Endothelial cell of umbilical vein (primary cell): ENCODE measurements around the gene MYO1E. TPM values are rescaled to one million over a fixed set of nuclear protein-coding genes. Genes with fewer than 3 reads are reported as not detected.

Experiments
- BruUV-seq: library from RNA; stranded (reverse); fragments of 400-500 nt; replicated peaks from 2 replicates; lab custom pipeline; 2021; lab: Mats Ljungman, UMichigan
- CTCF ChIA-PET: fragments of 300-600, 350-600 bp; sonication (Branson Sonifier 250); formaldehyde crosslinking; loops from one replicate; lab custom pipeline; 2021; ENCODE audit warnings: antibody characterized with exemption, inconsistent platforms; lab: Charles Lee
- POLR2A ChIA-PET: fragments of 300-600, 350-600 bp; sonication (Branson Sonifier 250); formaldehyde crosslinking; loops from one replicate; lab custom pipeline; 2021; ENCODE audit warnings: antibody characterized with exemption, inconsistent platforms; lab: Charles Lee
- DNase-seq: peaks from one replicate; pipeline ENCODE4 v3.0.0-alpha.2; 2011; ENCODE audit warnings: low read depth, low spot score
- FAIRE-seq: peaks from 2 replicates; lab custom pipeline; 2011; peaks lifted over from hg19 to GRCh38; lab: Jason Lieb, UNC
- H2AFZ ChIP-seq: 2 replicates; pipeline ENCODE4 v1.6.0; 2012; ENCODE audit warnings: low read depth, low read length, control low read depth, inconsistent platforms
- H3K27ac ChIP-seq: 2 replicates; pipeline ENCODE4 v1.5.1; 2011; ENCODE audit warnings: low read depth, mild to moderate bottlenecking, control low read depth, low read length, moderate library complexity; ENCODE audit not compliant: insufficient read depth
- H3K27me3 ChIP-seq, 2 experiments: 2 replicates each; pipeline versions ENCODE4 v1.6.0 to v1.6.1; 2011; ENCODE audit warnings: low read length in 2 of 2, mixed read lengths in 1 of 2; ENCODE audit not compliant: control insufficient read depth in 2 of 2, insufficient read depth in 2 of 2
- H3K36me3 ChIP-seq, 2 experiments: 2 replicates in 1 of 2; 3 replicates in 1 of 2; pipeline ENCODE4 v1.5.1; 2011; ENCODE audit warnings: low read length in 2 of 2, mild to moderate bottlenecking in 1 of 2, moderate library complexity in 1 of 2; ENCODE audit not compliant: control insufficient read depth in 2 of 2, insufficient read depth in 2 of 2; ENCODE audit errors: extremely low read depth in 1 of 2
- H3K4me1 ChIP-seq: 3 replicates; pipeline ENCODE4 v1.5.1; 2011; ENCODE audit warnings: mild to moderate bottlenecking, low read length; ENCODE audit not compliant: control insufficient read depth, insufficient read depth; ENCODE audit errors: extremely low read depth
- H3K4me2 ChIP-seq: 2 replicates; pipeline ENCODE4 v1.6.1; 2011; ENCODE audit warnings: low read length, control low read depth, mixed read lengths; ENCODE audit not compliant: insufficient read depth
- H3K4me3 ChIP-seq, 3 experiments: fragments of 200-600 bp in 1 of 3; sonication (generic), shearing (Covaris generic) in 1 of 3; replicated peaks in 1 of 3; 2 replicates each; pipeline ENCODE4 v1.5.1; 2011 to 2016; ENCODE audit warnings: control low read depth in 3 of 3, low read length in 3 of 3, mild to moderate bottlenecking in 2 of 3, inconsistent platforms in 1 of 3, low read depth in 1 of 3, moderate library complexity in 1 of 3; ENCODE audit not compliant: insufficient read depth in 1 of 3
- H3K79me2 ChIP-seq: 2 replicates; pipeline ENCODE4 v1.6.0; 2012; ENCODE audit warnings: low read length, inconsistent platforms; ENCODE audit not compliant: control insufficient read depth, insufficient read depth
- H3K9ac ChIP-seq: replicated peaks from 2 replicates; pipeline ENCODE3; 2011; ENCODE audit warnings: low read length, control low read depth; ENCODE audit not compliant: insufficient read depth; ENCODE audit errors: extremely low read depth
- H3K9me1 ChIP-seq: replicated peaks from 3 replicates; pipeline ENCODE4 v1.6.0; 2011; ENCODE audit warnings: mild to moderate bottlenecking, low read length; ENCODE audit not compliant: control insufficient read depth, insufficient read depth; ENCODE audit errors: extremely low read depth
- H3K9me3 ChIP-seq: replicated peaks from 2 replicates; pipeline ENCODE4 v1.5.1; 2012; ENCODE audit warnings: low read length, inconsistent platforms; ENCODE audit not compliant: control insufficient read depth, insufficient read depth
- H4K20me1 ChIP-seq: replicated peaks from 2 replicates; pipeline ENCODE3; 2011; ENCODE audit warnings: mild to moderate bottlenecking, low read length; ENCODE audit not compliant: control insufficient read depth, insufficient read depth; ENCODE audit errors: extremely low read depth
- CTCF ChIP-seq, 2 donors: IDR thresholded peaks; 1 replicate in 1 of 2; 2 replicates in 1 of 2; pipeline ENCODE4 v1.5.1; 2011; ENCODE audit warnings: low read length in 2 of 2, mild to moderate bottlenecking in 2 of 2, moderate library complexity in 2 of 2, control low read depth in 1 of 2, inconsistent platforms in 1 of 2, low read depth in 1 of 2; ENCODE audit not compliant: insufficient read depth in 1 of 2; ENCODE audit errors: extremely low read depth in 1 of 2
- EZH2 ChIP-seq: IDR thresholded peaks from 2 replicates; pipeline ENCODE4 v1.6.1; 2012; ENCODE audit warnings: borderline replicate concordance, low read depth, mild to moderate bottlenecking, moderate library complexity, low read length, inconsistent platforms; ENCODE audit not compliant: severe bottlenecking
- FOS ChIP-seq: IDR thresholded peaks from 2 replicates; pipeline ENCODE4 v1.6.1; 2011; ENCODE audit warnings: mild to moderate bottlenecking, low read length, moderate library complexity, borderline replicate concordance; ENCODE audit not compliant: insufficient read depth
- GATA2 ChIP-seq: IDR thresholded peaks from 2 replicates; pipeline ENCODE4 v1.7.0; 2011; ENCODE audit warnings: low read depth, mild to moderate bottlenecking, moderate library complexity, mixed read lengths, low read length; ENCODE audit not compliant: insufficient read length, insufficient read depth
- JUN ChIP-seq: IDR thresholded peaks from 2 replicates; pipeline ENCODE4 v1.6.1; 2011; ENCODE audit warnings: borderline replicate concordance, low read depth; ENCODE audit not compliant: insufficient read length, insufficient read depth
- MAX ChIP-seq: IDR thresholded peaks from 2 replicates; pipeline ENCODE4 v1.6.1; 2011; ENCODE audit not compliant: insufficient read depth, insufficient read length
- MYC ChIP-seq: IDR thresholded peaks from one replicate; pipeline ENCODE4 v1.6.1; 2011; ENCODE audit warnings: mild to moderate bottlenecking, low read depth, low read length
- POLR2A ChIP-seq: IDR thresholded peaks from 2 replicates; pipeline ENCODE4 v1.6.1; 2012; ENCODE audit warnings: low read depth, mild to moderate bottlenecking, control low read depth, low read length
- POLR2AphosphoS5 ChIP-seq: IDR thresholded peaks from 2 replicates; pipeline ENCODE4 v1.6.1; 2012; ENCODE audit warnings: low read depth, mild to moderate bottlenecking, control low read depth, low read length, moderate library complexity; ENCODE audit not compliant: insufficient read depth
- dilution Hi-C: fragments of 300-500 bp; cut with MboI; formaldehyde crosslinking; loops from one replicate; pipeline ENCODE4 v1.15.0; 2019; ENCODE audit warnings: low sequenced_read_pairs; ENCODE audit not compliant: extremely low pct_ligation_motif_present
- intact Hi-C: fragments of 100-400 bp; cut with micrococcal nuclease; formaldehyde crosslinking; loops from one replicate; pipeline ENCODE4 v1.10.0; 2022
- polyA plus RNA-seq, 4 experiments: library from polyadenylated mRNA; depleted of rRNA in 3 of 4; stranded (reverse) in 3 of 4; unstranded in 1 of 4; fragments of >200 nt; gene quantifications; 2 replicates each; pipeline versions ENCODE4 v1.2.1 to v1.2.3, GENCODE V29; 2011 to 2012; ENCODE audit warnings: missing spikeins in 1 of 4
- total RNA-seq: library from RNA; stranded (reverse); gene quantifications from 2 replicates; pipeline ENCODE4 v1.2.3, GENCODE V29; 2021

Gene MYO1E
- total and polyA plus RNA-seq, 2 donors (not counting 3 experiments of a cell fraction or from before 2014, with no cell fraction given), result 31.6 to 218 TPM

GRCh38 chr15:59232476-59232875, 140.2 kb downstream of the MYO1E start:
- FAIRE-seq (peak; percentile 97), DNase-seq (peak; percentile 96)
- BruUV-seq, result no TSS peak
- dilution Hi-C loops, result no loop called here
- intact Hi-C loops, result loop anchor here (1.0 to 2.0 kb wide), 4 partner anchors 14 to 64 kb away; no protein-coding TSS in a partner anchor
- no peaks in the 10 kb centered on the region for H4K20me1 ChIP-seq
- H3K4me1 ChIP-seq, result peaks cover 33% of the 10 kb centered on the region
- H3K79me2 ChIP-seq, result peaks cover 7% of the 10 kb centered on the region
- peak overlapping the region; percentile 99 for H3K27ac ChIP-seq
- CTCF ChIA-PET, result interaction anchor here (1.0 to 1.8 kb wide), 10 partner anchors 8 to 142 kb away, joined by 3 to 16 read pairs (median 3); no protein-coding TSS in a partner anchor
- H3K36me3 ChIP-seq, result peaks cover 2 to 7% of the 10 kb centered on the region in 2 experiments
- no peak for TF ChIP-seq MAX
- peak; percentile 88 for TF ChIP-seq FOS
- no peak for TF ChIP-seq GATA2
- no peak for TF ChIP-seq CTCF (IDR thresholded peaks at IDR 0.05; ENCODE audit: extremely low read depth in 1 of 2, insufficient read depth in 1 of 2, low read depth in 1 of 2, low read length in 2 of 2)
- no peak for TF ChIP-seq MYC
- no peak for TF ChIP-seq POLR2A
- TF ChIP-seq POLR2AphosphoS5, result peak; percentile 68
- TF ChIP-seq EZH2, result no peak
- TF ChIP-seq JUN, result peak; percentile 91
- no peaks in the 10 kb centered on the region for H3K9me1 ChIP-seq
- no peaks in the 10 kb centered on the region for H3K27me3 ChIP-seq
- no peak overlapping the region for H2AFZ ChIP-seq
- H3K9ac ChIP-seq, result peak overlapping the region; percentile 83
- no peaks in the 10 kb centered on the region for H3K9me3 ChIP-seq
- H3K4me3 ChIP-seq, result peak overlapping the region in 1 of 3 experiments; percentile 3
- POLR2A ChIA-PET, result no interaction called here
- H3K4me2 ChIP-seq, result peak overlapping the region; percentile 73
